MM.1S (cell line): ENCODE results near the gene NAA11.

Experiments used
- EZH2phosphoT487 ChIP-seq: fragments of 300-600 bp; sonication (generic); IDR thresholded peaks from 2 replicates; pipeline ENCODE4 v1.6.1; 2018; ENCODE audit warnings: antibody characterized with exemption, low read length
- TF ChIP-seq, protein P1 (sequence below): fragments of 300-600 bp; sonication (generic); IDR thresholded peaks from 2 replicates; pipeline ENCODE4 v1.5.1; 2016; ENCODE audit warnings: antibody characterized with exemption, low read length, mixed read lengths

DNA sequence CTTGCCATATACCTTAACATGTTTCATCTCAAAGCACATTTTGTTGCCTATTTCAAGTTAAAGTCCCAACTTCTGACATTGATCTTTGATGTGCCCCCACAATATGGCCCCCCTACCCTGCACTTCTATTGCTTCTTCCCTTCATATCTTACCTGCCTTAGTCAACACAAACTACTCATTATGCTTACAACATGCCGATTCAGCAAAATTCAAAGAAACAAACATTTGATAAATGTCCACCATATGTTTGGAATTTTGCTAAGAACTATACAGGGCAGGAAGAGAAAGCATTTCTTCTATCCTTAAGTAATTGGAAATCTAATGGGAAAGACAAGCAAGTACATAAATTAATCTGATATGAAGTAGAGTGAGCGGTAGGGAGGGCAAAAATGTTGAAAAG, 25.6 kb downstream of the NAA11 start:
- TF ChIP-seq, protein P1, sequence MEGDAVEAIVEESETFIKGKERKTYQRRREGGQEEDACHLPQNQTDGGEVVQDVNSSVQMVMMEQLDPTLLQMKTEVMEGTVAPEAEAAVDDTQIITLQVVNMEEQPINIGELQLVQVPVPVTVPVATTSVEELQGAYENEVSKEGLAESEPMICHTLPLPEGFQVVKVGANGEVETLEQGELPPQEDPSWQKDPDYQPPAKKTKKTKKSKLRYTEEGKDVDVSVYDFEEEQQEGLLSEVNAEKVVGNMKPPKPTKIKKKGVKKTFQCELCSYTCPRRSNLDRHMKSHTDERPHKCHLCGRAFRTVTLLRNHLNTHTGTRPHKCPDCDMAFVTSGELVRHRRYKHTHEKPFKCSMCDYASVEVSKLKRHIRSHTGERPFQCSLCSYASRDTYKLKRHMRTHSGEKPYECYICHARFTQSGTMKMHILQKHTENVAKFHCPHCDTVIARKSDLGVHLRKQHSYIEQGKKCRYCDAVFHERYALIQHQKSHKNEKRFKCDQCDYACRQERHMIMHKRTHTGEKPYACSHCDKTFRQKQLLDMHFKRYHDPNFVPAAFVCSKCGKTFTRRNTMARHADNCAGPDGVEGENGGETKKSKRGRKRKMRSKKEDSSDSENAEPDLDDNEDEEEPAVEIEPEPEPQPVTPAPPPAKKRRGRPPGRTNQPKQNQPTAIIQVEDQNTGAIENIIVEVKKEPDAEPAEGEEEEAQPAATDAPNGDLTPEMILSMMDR: no peak
- TF ChIP-seq EZH2phosphoT487: no peak
